ENCODE measurements around the gene BMERB1.

Gene BMERB1

GRCh38 chr16:15511759-15512487 is 77.5 kb downstream of the BMERB1 start:
- Histone ChIP-seq H3K4me3 (ENCODE audit: low read depth, low read length) (no peak overlapping the region), H3K79me2 (peaks cover 11% of the 10 kb centered on the region), H2AFZ (no peak overlapping the region), H3K36me3 (ENCODE audit: control insufficient read depth, insufficient read depth, low read length) (no peaks in the 10 kb centered on the region), H3K9me3 (ENCODE audit: control insufficient read depth, low read length) (no peaks in the 10 kb centered on the region), H3K4me1 (peaks cover 3% of the 10 kb centered on the region), H3K9ac (no peak overlapping the region), H3K27ac (no peak overlapping the region), H3K27me3 (ENCODE audit: control insufficient read depth, insufficient read depth, low read length) (no peaks in the 10 kb centered on the region), H3K4me2 (ENCODE audit: low read length) (no peak overlapping the region)
- TF ChIP-seq CTCF (IDR thresholded peaks at IDR 0.05): no peak

GRCh38 chr16:15513156-15513555 is 78.8 kb downstream of the BMERB1 start:
- Histone ChIP-seq H3K4me3 (ENCODE audit: low read depth, low read length) (no peak overlapping the region), H3K9me3 (ENCODE audit: control insufficient read depth, low read length) (no peaks in the 10 kb centered on the region), H2AFZ (no peak overlapping the region), H3K4me2 (ENCODE audit: low read length) (no peak overlapping the region), H3K27ac (no peak overlapping the region), H3K27me3 (ENCODE audit: control insufficient read depth, insufficient read depth, low read length) (no peaks in the 10 kb centered on the region), H3K36me3 (ENCODE audit: control insufficient read depth, insufficient read depth, low read length) (no peaks in the 10 kb centered on the region), H3K9ac (no peak overlapping the region), H3K79me2 (peaks cover 13% of the 10 kb centered on the region), H3K4me1 (no peaks in the 10 kb centered on the region)
- TF ChIP-seq CTCF (IDR thresholded peaks at IDR 0.05): no peak

- H3K4me2 ChIP-seq (ENCODE audit: low read length): no peak overlapping the region
- H3K4me1 ChIP-seq: no peaks in the 10 kb centered on the region
- H2AFZ ChIP-seq: no peak overlapping the region
- no peak overlapping the region for H3K27ac ChIP-seq
- no peak overlapping the region for H3K9ac ChIP-seq
- H3K27me3 ChIP-seq (ENCODE audit: control insufficient read depth, insufficient read depth, low read length): no peaks in the 10 kb centered on the region
- no peaks in the 10 kb centered on the region for H3K36me3 ChIP-seq (ENCODE audit: control insufficient read depth, insufficient read depth, low read length)
- H3K9me3 ChIP-seq (ENCODE audit: control insufficient read depth, low read length): no peaks in the 10 kb centered on the region
- H3K4me3 ChIP-seq (ENCODE audit: low read depth, low read length): no peak overlapping the region
- TF ChIP-seq CTCF (IDR thresholded peaks at IDR 0.05): no peak
- H3K79me2 ChIP-seq: peaks cover 9% of the 10 kb centered on the region
Measured at GRCh38 chr16:15515992-15516391, 81.6 kb downstream of the BMERB1 start.

GRCh38 chr16:15516609-15517008 is 82.2 kb downstream of the BMERB1 start:
- TF ChIP-seq CTCF (IDR thresholded peaks at IDR 0.05): no peak
- no peak overlapping the region for H2AFZ ChIP-seq
- no peak overlapping the region for H3K4me2 ChIP-seq (ENCODE audit: low read length)
- H3K9ac ChIP-seq: no peak overlapping the region
- H3K4me3 ChIP-seq (ENCODE audit: low read depth, low read length): no peak overlapping the region
- H3K27me3 ChIP-seq (ENCODE audit: control insufficient read depth, insufficient read depth, low read length): no peaks in the 10 kb centered on the region
- H3K79me2 ChIP-seq: peaks cover 4% of the 10 kb centered on the region
- no peak overlapping the region for H3K27ac ChIP-seq
- no peaks in the 10 kb centered on the region for H3K9me3 ChIP-seq (ENCODE audit: control insufficient read depth, low read length)
- H3K36me3 ChIP-seq (ENCODE audit: control insufficient read depth, insufficient read depth, low read length): no peaks in the 10 kb centered on the region
- no peaks in the 10 kb centered on the region for H3K4me1 ChIP-seq

All from parathyroid adenoma (tissue), 2 donors.